ENCODE data around the gene ITPR2. TPM values are rescaled to one million over a fixed set of nuclear protein-coding genes. Genes with fewer than 3 reads are reported as not detected.

The ITPR2 gene
- total RNA-seq, 2 experiments from 2014 or later, result 25.6 to 44.7 TPM

GRCh38 chr12:26737487-26738030 lies 95.4 kb downstream of the ITPR2 start:
- H3K9me3 ChIP-seq (ENCODE audit: low read length), result peaks cover 8% of the 10 kb centered on the region
- ChIA-PET POLR2A (interaction anchor here (0.6 to 1.3 kb wide), 3 partner anchors 22 to 167 kb away, joined by 3 to 4 read pairs (median 3); no protein-coding TSS in a partner anchor), CTCF (ENCODE audit: unreplicated experiment) (no interaction called here)
- DNase-seq (ENCODE audit: low spot score), result no peak
- no peak overlapping the region for H2AFZ ChIP-seq (ENCODE audit: low read length)
- intact Hi-C loops (cut with micrococcal nuclease; ENCODE audit: unreplicated experiment), result loop anchor here (10.0 kb wide), 1 partner anchor 277 kb away; the partner anchor contains the start of gene TM7SF3
- no peak overlapping the region for H3K27ac ChIP-seq (ENCODE audit: low read depth, low read length, poor library complexity, severe bottlenecking)
- BruUV-seq (replicated peaks), result no TSS peak
- no peaks in the 10 kb centered on the region; the same call in 1 of the 2 replicates for H3K36me3 ChIP-seq (ENCODE audit: insufficient read depth, low read length)
- no peaks in the 10 kb centered on the region for H3K9me2 ChIP-seq (ENCODE audit: insufficient read depth, low read length)
- H3K4me3 ChIP-seq (ENCODE audit: low read depth, low read length, poor library complexity, severe bottlenecking), result no peak overlapping the region
- H3K79me2 ChIP-seq (ENCODE audit: insufficient read depth, low read depth, low read length), result no peaks in the 10 kb centered on the region
- H3K4me2 ChIP-seq (ENCODE audit: low read length), result no peak overlapping the region
- H3K4me1 ChIP-seq (ENCODE audit: insufficient read depth, low read length, poor library complexity, severe bottlenecking), result peaks cover 8% of the 10 kb centered on the region
- TF ChIP-seq CTCF (conservative IDR thresholded peaks at IDR 0.05; ENCODE audit: low read length), result no peak
- no peak for TF ChIP-seq EZH2phosphoT487 (IDR thresholded peaks at IDR 0.05; ENCODE audit: borderline replicate concordance, low read depth, low read length)
- H4K20me1 ChIP-seq (ENCODE audit: insufficient read depth, low read length), result no peaks in the 10 kb centered on the region

GRCh38 chr12:26736563-26737486 lies 96.2 kb downstream of the ITPR2 start:
- CTCF ChIA-PET (ENCODE audit: unreplicated experiment), result no interaction called here
- no peak overlapping the region for H3K4me3 ChIP-seq (ENCODE audit: low read depth, low read length, poor library complexity, severe bottlenecking)
- H4K20me1 ChIP-seq (ENCODE audit: insufficient read depth, low read length), result no peaks in the 10 kb centered on the region
- intact Hi-C loops (cut with micrococcal nuclease; ENCODE audit: unreplicated experiment), result loop anchor here (10.0 kb wide), 1 partner anchor 278 kb away; the partner anchor contains the start of gene TM7SF3
- no peaks in the 10 kb centered on the region for H3K79me2 ChIP-seq (ENCODE audit: insufficient read depth, low read depth, low read length)
- H2AFZ ChIP-seq (ENCODE audit: low read length), result no peak overlapping the region
- TF ChIP-seq CTCF (conservative IDR thresholded peaks at IDR 0.05; ENCODE audit: low read length) (no peak), EZH2phosphoT487 (IDR thresholded peaks at IDR 0.05; ENCODE audit: borderline replicate concordance, low read depth, low read length) (no peak)
- peaks cover 15% of the 10 kb centered on the region for H3K4me1 ChIP-seq (ENCODE audit: insufficient read depth, low read length, poor library complexity, severe bottlenecking)
- no peak overlapping the region for H3K4me2 ChIP-seq (ENCODE audit: low read length)
- H3K9me2 ChIP-seq (ENCODE audit: insufficient read depth, low read length), result no peaks in the 10 kb centered on the region
- POLR2A ChIA-PET, result interaction anchor here (1.1 kb wide), 1 partner anchor 23 kb away, joined by 3 read pairs; no protein-coding TSS in a partner anchor
- no peak overlapping the region for H3K27ac ChIP-seq (ENCODE audit: low read depth, low read length, poor library complexity, severe bottlenecking)
- H3K9me3 ChIP-seq (ENCODE audit: low read length), result peaks cover 8% of the 10 kb centered on the region
- H3K36me3 ChIP-seq (ENCODE audit: insufficient read depth, low read length), result no peaks in the 10 kb centered on the region; the same call in 1 of the 2 replicates
- BruUV-seq (replicated peaks), result no TSS peak
- DNase-seq (ENCODE audit: low spot score), result no peak
